Inflammatory macrophage treated with lipopolysaccharide for 4 hours (primary cell): ENCODE data around the gene STK36.
A peak's percentile ranks its signal among the peaks of the same experiment; 100 is the strongest.

Source experiments
- DNase-seq: peaks from one replicate; pipeline ENCODE4 v3.0.0-alpha.2; 2020

Gene STK36

DNA sequence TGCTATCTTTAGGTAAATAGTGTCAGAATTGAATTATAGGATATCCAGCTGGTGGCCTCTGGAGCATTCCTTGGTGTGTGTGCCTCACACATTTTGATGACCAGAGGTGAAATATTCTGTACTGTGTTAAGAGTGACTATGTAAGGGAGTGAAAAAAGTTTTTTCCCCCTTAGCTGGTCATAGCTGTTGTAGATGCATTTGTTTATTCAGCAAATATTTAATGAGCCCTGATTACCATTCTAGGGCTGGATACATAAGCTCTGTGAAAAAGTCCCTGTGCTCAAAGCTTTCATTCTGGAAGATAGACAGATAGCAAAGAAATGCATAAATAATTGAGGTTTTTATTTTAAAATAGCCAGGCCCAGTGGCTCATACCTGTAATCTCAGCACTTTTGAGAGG, 49.6 kb downstream of the STK36 start:
- DNase-seq = no peak

DNA sequence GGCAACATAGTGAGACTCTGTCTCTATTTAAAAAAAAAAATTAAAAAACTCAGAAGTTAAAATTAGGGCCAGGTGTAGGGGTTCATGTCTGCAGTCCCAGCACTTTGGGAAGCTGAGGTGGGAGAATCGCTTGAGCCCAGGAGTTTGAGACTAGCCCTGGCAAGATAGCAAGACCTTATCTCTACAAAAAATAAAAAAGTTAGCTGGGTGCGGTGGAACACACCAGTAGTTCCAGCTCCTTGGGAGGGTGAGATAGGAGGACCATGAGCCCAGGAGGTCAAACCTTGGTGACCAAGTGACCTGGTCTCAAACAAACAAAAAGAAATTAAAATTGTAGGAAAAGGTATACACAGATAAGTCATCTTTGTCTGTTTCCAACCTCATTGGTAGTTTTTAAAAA, 50.0 kb downstream of the STK36 start:
- no peak for DNase-seq

DNA sequence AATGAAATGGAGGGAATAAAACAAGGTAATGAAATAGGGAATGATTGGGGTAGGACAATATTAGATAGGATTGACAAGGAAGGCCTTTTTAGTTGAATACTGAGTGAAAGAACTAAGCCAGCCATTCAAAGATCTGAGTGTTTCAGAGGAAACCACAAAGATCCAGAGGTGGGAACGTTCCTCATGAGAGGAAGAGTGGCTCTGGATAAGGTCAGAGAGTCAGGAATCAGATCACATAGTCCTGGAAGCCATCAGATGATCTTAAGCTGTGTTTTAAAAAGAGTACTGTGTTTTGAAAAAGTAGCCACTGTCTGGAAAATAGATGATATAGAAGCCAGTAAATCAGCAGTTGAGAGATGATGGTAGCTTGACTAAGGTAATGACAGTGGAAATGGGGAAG, 50.5 kb downstream of the STK36 start:
- no peak for DNase-seq

DNA sequence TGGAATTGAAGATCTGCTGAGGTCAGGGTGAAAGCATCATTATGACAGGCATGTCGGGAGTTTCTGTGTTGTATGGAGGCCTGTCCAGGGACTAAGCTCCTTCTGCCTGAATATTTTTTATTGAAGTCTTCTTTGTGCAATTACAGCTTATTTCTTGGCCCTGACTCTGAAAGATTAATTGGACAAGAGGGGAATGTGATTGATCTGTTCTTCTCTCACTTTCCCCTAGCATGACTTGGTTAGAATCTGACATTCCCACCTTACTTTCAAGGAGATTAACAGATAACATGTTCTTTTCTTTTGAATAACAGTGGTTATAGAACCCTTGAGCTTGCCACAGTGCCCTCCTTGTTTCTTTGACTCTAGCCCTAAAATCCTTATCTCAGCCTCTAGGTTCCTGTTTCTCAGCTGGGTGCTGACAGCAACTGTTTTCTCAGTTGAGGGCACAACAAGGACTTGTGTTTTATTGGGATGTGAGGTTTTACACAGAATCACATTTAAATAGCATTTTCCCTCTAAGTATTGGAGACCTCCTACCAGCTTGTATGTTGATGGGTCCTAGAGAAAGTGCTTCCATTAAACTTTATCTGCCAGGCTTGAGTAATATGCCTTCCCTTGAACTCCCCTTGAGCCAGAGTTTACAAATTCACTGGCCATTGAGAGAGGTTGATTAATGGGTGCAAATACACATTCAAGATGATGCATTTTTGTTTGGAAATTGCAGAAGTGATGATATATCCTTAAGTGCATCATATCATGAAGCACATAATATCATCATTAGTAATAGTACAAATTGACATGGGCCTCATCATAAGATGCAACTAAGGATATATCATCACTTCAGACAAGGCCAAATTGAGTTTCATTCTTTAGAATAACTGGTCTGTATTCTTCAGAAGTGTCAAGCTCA, 51.2 kb downstream of the STK36 start:
- peak; percentile 40 for DNase-seq

DNA sequence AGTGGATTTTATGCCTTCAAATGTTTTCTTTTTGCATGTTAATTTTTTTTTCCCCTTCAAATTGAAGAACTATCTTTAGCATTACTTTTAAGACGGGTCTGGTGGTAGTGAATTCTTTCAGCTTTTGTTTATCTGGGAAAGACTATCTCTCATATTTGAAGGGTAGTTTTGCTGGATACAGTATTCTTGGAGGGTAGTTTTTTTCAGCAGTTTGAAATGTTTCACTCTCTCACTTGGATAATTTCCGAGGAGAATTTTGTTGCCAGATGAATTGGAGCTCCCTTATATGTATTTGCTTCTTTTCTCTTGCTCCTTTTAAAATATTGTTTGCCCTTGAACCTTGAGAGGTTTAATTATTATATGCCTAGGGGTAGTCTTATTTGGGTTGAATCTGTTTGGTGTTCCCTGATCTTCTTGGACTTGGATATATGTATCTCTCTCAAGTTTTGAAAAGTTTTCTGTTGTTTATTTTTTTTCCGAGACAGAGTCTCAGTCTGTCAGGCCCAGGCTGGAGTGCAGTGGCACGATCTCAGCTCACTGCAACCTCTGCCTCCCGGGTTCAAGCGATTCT, 54.2 kb downstream of the STK36 start:
- DNase-seq = no peak

DNA sequence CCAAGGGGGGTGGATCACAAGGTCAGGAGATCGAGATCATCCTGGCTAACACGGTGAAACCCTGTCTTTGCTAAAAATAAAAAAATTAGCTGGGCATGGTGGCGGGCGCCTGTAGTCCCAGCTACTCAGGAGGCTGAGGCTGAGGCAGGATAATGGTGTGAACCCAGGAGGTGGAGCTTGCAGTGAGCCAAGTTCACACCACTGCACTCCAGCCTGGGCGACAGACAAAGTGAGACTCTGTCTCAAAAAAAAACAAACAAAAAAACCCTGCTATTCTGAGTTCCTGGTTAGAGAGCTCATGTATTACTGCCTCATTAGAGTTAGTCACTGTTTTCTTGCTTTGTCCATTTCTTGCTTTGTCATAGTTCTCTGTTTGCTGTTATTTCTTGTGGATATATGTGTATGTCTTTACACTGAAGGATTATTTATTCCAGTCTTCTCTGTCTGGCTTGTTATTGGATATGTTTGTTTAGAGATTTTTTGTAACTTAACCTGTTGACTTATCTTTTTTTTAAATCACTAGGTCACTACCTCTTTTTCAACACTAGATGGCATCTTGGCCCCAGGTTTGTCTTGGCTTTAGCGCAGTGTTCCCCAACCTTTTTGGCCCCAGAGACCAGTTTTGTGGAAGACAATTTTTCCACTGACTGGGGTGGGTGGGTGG, 55.7 kb downstream of the STK36 start:
- peak; percentile 62 for DNase-seq

DNA sequence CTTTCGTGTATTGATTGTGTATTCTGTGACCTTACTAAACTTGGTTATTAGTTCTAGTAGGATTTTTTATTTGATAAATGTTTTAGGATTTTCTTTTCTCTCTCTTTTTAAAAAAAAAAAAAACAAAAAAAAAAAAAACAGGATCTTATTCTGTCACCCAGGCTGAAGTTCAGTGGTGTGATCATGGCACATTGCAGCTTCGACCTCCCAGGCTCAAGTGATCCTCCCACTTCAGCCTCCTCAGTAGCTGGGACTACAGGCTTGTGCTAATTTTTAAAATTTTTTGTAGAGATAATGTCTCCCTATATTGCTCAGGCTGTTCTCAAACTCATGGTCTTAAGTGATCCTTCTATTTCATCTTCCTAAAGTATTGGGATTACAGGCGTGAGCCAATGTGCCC, 57.8 kb downstream of the STK36 start:
- peak; percentile 47 for DNase-seq

DNA sequence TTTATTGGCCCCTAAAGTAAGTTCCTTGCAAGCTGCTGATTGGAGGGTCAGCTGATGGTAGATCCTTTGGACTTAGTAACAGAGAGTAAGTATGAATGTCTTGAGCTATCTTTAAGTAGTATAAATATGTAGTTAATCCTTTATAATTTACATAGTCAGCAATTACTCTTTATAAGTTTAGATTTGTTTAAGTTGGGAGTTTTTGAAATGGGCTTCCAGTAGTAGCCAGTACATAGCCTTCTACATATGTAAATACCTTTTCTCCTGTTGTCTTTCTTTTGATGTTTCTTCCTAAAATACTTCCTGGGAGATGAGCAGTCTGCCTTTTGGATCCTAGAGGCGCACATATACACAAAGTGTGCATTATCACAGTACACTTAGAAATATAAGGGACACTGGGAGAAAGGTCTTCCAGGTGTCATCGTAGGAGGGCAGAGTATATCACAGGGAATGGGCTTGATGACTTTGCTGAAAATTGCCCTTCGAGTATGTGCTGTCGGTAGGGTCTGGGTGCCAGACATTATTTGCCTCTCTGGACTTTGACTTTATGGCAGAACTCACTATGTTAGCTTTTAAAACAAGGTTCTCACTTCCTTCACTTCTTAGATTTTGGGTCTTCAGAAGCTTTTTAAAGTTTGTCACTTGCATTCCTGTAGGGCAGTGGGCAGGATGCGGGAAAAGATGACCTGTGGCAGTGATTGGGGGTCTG, 60.3 kb downstream of the STK36 start:
- DNase-seq = no peak

DNA sequence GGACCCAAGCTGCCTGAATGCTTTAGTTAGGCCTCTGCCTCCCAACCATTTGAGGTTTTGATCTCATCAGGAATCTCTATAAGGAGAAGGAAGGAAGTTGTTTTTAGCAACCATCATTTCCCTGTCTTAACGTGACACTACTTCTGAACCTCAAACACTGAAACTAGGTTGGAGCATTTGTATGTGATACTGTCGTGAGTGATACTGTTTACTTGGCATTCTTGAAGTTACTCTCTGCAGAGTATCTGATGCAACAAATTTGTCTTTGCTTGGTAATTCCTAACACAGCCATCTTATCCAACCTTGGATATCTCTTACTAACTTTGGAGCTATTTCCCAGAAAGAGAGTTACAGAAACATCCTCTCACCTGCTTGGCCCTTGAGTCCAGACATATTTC, 60.9 kb downstream of the STK36 start:
- DNase-seq = no peak

DNA sequence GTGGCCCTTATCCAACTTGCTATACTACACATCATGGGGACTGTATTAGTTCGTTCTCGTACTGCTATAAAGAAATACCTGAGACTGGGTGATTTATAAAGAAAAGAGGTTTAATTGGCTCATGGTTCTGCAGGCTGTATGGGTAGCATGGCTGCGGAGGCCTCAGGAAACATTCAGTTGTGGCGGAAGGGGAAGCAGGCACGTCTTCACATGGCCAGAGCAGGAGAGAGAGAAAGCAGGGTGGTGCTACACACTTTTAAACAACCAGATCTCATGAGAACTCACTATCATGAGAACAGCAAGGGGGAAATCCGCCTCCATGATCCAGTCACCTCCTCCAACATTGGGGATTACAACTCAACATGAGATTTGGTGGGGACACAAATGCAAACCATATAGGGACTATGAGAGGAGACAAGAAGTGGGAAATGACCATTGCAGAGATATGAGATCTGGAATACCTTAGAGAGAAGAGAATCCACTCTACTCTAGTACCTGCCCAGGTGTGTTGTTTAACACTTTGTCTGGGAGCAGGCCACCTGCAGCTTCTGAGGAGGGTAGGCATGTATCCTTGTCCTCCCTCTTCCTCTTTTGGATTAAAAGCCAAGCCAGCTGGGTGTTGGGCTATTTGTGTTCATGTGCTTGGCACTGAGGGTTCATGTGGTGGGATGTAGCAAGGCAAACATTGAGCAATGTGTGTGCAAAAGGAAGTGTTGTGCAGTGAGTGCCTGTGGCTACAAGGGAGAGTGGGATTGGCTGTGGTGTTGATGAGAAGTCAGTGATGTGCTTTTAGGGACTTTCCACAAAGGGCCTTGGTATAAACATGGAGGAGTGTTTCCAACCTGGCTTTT, 61.5 kb downstream of the STK36 start:
- DNase-seq = peak; percentile 99

DNA sequence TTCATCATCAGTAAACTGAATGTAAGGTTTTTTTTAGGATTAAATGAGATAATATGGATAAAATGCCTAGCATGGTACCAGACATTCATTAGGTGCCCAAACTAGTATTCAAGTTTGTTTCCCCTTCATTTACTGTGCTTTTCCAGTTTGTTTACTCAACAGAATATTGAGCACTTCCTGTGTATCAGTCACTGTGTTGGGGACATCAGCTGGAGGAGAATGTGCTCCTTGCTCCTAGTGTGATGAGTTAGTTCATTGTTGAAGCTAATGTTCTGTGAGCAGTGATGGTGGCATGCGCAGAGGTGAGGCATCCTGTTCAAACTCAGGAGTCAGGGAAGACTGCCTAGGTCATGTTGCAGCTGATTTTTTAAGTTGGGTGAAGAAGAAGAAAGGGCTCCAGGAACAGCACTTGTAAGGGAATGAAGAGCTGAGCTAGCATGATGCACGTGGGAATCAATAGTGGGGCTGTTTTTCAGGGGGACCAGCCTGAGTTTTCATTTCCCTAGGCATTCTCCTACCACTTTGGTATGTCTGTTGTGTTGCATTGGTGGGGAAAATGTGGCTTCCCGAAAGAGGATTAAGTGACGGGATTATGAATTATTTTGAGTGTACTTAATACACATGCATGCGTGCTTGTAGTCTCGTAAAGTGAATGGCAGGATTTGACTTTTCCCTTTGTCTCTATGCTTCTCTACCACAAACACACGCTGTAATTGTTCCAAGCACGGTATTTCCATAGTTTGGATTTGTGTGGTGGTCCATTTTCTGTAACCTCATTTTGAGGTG, 62.5 kb downstream of the STK36 start:
- DNase-seq = peak; percentile 39

DNA sequence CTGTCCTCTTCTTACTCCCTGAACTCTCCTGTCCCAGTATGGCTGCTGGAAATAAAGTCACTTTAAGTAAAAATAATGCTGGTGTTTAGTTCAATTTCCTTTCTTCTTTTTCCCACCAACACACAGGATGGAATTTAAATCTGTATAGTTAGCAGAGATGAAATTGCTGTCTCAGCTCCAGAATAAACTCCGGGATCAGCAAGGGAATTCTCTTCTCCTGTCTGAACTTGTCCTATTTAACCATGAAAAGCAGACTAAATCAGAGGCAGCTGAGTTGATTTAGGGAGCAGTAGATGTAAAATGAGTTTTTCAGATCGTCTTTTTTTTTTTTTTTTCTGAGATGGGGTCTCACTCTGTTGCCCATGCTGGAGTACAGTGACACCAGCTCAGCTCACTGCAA, 64.6 kb downstream of the STK36 start:
- no peak for DNase-seq

DNA sequence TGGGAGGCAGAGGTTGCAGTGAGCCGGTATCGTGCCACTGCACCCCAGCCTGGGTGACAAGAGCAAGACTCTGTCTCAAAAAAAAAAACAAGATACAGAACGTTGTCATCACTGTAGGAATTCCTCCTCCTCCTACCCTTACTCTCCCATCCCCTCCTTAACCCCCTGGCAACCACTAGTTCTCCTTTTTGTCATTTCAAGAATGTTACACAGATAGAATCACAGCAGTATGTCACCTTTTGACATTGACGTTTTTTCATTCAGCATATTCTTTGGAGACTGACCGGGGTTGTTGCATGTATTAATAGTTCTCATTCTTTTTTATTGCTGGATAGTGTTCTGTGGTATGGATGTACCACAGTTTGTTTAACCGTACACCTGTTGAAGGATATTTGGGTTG, 71.2 kb downstream of the STK36 start:
- peak; percentile 89 for DNase-seq

DNA sequence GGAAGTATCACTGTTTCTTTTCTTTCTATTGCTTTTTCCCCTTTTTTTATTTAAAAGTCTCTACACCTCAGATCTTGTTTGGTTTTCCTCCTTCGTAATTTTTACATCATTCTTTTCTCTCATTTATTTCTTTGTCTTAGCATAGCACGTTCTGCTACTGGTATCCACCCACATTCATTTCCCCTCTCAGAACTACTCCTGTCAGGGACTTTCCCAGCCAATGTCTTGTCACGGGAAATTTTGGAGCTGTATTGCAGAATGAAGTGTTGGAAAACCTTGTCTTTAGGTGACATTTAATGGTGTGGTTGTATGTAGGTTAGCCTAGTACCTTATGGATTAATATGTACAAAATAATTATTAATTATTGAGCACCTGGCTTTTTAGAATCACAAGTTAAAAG, 72.7 kb downstream of the STK36 start:
- peak; percentile 96 for DNase-seq

DNA sequence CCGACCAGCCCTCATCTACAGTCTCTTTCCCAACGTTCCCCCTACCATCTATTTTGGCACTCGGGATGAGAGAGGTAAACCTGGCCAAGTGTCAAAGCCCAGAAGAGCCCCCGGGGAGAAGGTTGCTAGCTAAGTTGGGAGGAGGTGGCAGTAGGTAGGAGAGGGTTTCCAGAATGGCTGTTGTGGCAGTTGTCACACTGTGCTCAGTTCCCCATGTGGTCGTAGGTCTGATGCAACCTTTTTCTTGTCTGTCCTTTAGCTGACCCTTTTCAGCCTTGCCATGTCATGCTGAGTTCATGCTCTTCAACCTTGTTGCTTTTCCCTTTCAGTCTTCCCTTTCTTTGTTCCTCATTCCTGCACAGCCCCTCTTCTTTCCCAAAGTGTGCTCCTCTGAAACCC, 73.3 kb downstream of the STK36 start:
- peak; percentile 97 for DNase-seq

DNA sequence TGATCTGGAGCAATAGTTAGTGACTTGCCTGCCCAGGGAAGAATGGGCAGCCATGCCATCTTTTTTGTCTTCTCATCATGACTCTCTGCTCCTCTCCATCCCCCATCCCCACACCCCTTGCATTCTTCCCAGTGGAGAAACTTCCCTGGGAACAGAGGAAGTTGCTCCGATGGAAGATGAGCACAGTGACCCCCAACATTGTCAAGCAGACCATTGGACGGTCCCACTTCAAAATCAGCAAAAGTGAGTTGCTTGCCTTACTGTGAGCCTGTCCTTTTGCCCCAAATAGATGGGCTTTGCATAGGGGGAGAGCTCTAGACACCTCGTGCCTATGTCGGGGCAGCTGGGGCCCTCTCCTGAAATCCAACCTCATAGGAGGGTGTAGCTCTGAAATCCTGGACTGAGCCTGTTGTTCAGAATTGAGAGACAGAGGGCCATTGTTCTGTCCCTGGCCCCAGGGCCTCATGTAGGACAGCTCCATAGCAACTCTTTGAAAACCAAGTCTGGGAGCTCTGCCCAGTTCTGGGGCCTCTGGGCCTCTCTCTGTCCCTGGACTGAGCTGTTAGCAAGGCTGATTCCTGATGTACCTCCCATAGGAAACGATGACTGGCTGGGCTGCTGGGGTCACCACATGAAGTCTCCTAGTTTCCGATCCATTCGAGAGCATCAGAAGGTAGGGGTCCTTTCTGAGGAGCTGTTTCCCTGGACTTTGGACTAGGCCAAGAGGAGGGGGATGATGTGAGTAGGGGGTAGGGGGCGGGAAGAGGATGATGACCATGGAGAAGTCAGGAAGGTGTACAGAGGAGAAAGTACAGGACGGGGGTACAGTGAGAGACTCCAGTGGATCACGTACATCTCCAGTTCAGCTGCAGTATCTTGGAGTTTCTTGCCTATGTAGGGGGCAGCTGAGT, 73.9 kb downstream of the STK36 start:
- no peak for DNase-seq

DNA sequence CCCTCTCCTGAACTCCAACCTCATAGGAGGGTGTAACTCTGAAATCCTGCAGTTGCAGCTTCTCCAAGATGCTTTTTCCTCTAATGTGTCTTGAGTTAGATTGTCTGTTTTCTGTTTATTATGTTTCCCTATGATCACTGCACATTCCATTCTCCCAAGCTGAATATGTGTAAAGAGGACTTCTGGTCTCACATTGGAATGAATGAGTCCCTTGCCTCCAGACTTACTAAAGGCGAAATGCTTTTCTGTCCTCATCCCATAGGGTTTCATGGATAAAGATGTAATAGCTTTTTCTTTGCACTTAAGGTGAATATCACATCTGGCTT, 74.5 kb downstream of the STK36 start:
- no peak for DNase-seq

DNA sequence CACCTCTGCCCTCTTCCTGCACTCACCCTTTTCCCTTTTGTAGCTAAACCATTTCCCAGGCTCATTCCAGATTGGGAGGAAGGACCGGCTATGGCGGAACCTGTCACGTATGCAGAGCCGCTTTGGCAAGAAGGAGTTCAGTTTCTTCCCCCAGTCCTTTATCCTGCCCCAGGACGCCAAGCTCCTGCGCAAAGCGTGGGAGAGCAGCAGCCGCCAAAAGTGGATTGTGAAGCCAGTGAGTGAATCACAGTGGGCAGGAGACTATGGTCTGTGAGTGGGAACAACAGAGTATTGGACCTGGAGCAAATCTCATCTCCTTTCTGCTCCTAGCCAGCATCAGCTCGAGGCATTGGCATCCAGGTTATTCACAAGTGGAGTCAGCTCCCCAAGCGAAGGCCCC, 75.1 kb downstream of the STK36 start:
- no peak for DNase-seq

DNA sequence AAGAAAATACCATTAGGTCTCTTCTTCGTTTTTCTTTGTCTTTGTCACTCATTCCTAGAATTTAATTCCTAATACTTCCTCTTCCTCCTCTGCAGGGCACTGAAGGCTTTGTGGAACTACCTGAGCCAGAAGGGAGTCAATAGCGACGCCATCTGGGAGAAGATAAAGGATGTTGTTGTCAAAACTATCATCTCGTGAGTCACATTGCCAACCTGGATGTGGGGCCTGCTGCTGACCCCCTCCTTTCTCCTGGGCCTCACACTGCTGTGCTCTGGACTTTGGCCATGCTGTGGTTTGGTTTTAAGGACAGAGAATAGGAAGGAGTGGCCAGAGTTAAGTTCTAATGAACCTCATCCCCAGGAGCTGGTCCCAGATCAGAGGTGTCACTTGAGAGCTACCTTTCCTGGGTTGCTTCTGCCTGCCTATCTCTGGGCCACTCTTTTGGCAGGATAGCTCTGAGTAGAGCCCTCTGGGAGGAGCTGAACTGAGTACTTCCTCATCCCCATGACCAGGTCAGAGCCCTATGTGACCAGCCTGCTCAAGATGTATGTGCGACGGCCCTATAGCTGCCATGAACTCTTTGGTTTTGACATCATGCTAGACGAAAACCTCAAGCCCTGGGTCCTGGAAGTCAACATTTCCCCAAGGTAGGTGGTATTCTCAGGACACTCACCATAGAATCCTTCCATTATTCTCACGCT, 77.0 kb downstream of the STK36 start:
- peak; percentile 53 for DNase-seq
